NB4 (cell line): ENCODE results near the gene DENND1A.
A peak's percentile ranks its signal among the peaks of the same experiment; 100 is the strongest.

Source experiments
- DNase-seq: peaks from one replicate; pipeline ENCODE4 v3.0.0; 2010; ENCODE audit warnings: low read depth
- H3K4me3 ChIP-seq: one replicate; pipeline ENCODE4 v1.5.1; 2011; ENCODE audit warnings: mild to moderate bottlenecking, low read depth, low read length, moderate library complexity
- MYC ChIP-seq: IDR thresholded peaks from 2 replicates; pipeline ENCODE4 v1.6.1; 2011; ENCODE audit warnings: low read depth, low read length
- POLR2A ChIP-seq: IDR thresholded peaks from 2 replicates; pipeline ENCODE4 v1.6.1; 2011; ENCODE audit warnings: mild to moderate bottlenecking; ENCODE audit not compliant: insufficient read length; ENCODE audit errors: extremely low read depth
- TF ChIP-seq, protein P1 (sequence below): IDR thresholded peaks from 2 replicates; pipeline ENCODE4 v1.6.1; 2011; ENCODE audit warnings: low read depth, low read length
- TF ChIP-seq, protein P2 (sequence below): IDR thresholded peaks from one replicate; pipeline ENCODE4 v1.5.1; 2012; ENCODE audit warnings: low read depth, low read length

DENND1A gene

GRCh38 chr9:123341816-123342215, 588.1 kb downstream of the DENND1A start:
- TF ChIP-seq, protein P1, sequence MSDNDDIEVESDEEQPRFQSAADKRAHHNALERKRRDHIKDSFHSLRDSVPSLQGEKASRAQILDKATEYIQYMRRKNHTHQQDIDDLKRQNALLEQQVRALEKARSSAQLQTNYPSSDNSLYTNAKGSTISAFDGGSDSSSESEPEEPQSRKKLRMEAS: no peak
- TF ChIP-seq POLR2A (no peak), MYC (no peak)
- TF ChIP-seq, protein P2, sequence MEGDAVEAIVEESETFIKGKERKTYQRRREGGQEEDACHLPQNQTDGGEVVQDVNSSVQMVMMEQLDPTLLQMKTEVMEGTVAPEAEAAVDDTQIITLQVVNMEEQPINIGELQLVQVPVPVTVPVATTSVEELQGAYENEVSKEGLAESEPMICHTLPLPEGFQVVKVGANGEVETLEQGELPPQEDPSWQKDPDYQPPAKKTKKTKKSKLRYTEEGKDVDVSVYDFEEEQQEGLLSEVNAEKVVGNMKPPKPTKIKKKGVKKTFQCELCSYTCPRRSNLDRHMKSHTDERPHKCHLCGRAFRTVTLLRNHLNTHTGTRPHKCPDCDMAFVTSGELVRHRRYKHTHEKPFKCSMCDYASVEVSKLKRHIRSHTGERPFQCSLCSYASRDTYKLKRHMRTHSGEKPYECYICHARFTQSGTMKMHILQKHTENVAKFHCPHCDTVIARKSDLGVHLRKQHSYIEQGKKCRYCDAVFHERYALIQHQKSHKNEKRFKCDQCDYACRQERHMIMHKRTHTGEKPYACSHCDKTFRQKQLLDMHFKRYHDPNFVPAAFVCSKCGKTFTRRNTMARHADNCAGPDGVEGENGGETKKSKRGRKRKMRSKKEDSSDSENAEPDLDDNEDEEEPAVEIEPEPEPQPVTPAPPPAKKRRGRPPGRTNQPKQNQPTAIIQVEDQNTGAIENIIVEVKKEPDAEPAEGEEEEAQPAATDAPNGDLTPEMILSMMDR: no peak
- no peak overlapping the region for H3K4me3 ChIP-seq

GRCh38 chr9:123339666-123340510, 590.0 kb downstream of the DENND1A start:
- H3K4me3 ChIP-seq: peak overlapping the region; percentile 27
- TF ChIP-seq, protein P2: no peak
- TF ChIP-seq, protein P1: peak; percentile 76
- TF ChIP-seq POLR2A (no peak), MYC (no peak)
- DNase-seq: peak; percentile 52

More at GRCh38 chr9:123341816-123342215, 588.1 kb downstream of the DENND1A start:
- DNase-seq: no peak

DNA sequence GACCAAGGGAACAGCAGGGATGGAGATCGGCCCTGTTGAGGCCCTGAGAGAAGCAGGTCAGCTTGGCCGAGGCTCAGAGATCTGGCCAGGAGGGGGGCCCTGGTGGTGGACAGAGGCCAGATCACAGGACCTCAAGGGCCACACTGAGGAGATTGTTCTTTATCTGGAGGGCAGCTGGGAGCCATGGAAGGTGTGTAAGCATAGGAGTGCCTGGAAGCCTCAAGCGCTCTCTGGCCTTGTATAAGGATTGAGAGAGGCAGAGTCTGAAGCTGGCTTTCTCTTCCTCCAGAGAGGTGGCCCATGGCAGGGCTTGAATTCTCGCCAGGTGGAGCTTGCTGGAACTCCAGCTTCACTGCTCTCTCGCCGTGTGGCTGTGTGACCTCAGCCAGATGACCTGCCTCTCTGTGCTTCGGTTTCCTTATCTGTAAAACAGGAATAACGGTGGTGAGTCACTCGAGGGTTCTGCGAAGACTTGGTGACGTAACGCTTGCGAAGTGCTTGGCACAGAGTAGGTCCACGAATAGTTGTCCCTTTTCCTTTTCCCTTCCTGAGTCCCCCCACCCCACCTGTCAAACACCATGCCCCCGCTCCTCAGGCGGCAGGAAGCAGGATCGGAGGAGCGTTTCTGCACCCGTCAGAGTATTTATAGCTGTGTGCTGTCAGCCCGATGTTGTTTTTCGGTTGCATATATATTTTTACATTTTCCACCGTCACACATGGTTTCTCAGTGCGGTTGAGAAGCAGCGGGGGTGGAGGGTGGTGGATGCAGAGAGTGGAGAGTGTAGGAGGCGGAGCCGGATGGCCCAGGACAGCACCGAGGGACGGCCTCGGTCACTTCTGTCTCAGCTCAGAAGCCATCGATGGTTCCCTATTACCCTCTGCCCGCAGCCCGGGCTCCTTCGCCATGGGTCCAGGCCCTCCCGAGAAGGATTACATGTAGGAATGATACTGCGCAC, 590.9 kb downstream of the DENND1A start:
- peak overlapping the region; percentile 27 for H3K4me3 ChIP-seq
- peak; percentile 26 for TF ChIP-seq POLR2A
- peak; percentile 67 for TF ChIP-seq MYC
- TF ChIP-seq, protein P2: no peak
- TF ChIP-seq, protein P1: peak; percentile 74
- peak; percentile 86 for DNase-seq

GRCh38 chr9:123337971-123338370, 592.0 kb downstream of the DENND1A start:
- TF ChIP-seq, protein P1: no peak
- TF ChIP-seq POLR2A (no peak), MYC (no peak)
- TF ChIP-seq, protein P2: no peak
- DNase-seq: peak; percentile 70
- H3K4me3 ChIP-seq: no peak overlapping the region

GRCh38 chr9:123336959-123337358, 593.0 kb downstream of the DENND1A start:
- H3K4me3 ChIP-seq: no peak overlapping the region
- no peak for DNase-seq
- TF ChIP-seq, protein P1: no peak
- TF ChIP-seq POLR2A (no peak), MYC (no peak)
- TF ChIP-seq, protein P2: no peak
